ENCODE results near the gene ANAPC16. TPM values are rescaled to one million over a fixed set of nuclear protein-coding genes. Genes with fewer than 3 reads are reported as not detected.
"Not testable (repeated sequence)": the region's sequence is repeated elsewhere in the genome, so short reads cannot be mapped to it uniquely, and the experiment has no call there.

Gene ANAPC16
- total RNA-seq, 6 experiments from 2014 or later = 38.6 to 79.2 (median 51.3) TPM

DNA sequence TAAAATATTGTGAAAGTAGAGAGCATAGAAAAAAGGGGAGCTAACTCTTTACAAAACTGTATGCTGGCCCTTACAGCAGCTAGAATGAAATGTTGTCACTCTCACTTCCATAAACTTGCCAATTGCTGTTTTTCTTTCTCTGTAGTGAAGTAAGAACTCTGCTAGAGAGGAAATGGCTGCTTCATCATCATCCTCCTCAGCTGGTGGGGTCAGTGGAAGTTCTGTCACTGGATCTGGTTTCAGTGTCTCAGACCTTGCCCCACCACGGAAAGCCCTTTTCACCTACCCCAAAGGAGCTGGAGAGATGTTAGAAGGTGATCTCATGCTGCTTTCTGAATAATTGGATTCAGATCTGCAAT, 7.9 kb downstream of the ANAPC16 start:
- intact Hi-C loops (cut with DNase I) = loop anchor here in 1 of 2 donors (10.0 kb wide), 1 partner anchor 101 kb away; no protein-coding TSS in a partner anchor
- no peaks in the 10 kb centered on the region for H3K9me3 ChIP-seq
- H3K27ac ChIP-seq = peak overlapping the region; percentile 65 to 74 (median 71)
- no peak overlapping the region for H3K4me3 ChIP-seq
- H3K27me3 ChIP-seq = no peaks in the 10 kb centered on the region
- DNase-seq = no peak
- peaks cover 0 to 46% (median 9%) of the 10 kb centered on the region in 4 donors for H3K4me1 ChIP-seq
- WGBS (ENCODE audit: insufficient coverage, low coverage, low lambda C conversion rate, missing lambda C conversion rate) = 55% methylated on average over 1 of the region's 1 CpG
- TF ChIP-seq, protein P1, sequence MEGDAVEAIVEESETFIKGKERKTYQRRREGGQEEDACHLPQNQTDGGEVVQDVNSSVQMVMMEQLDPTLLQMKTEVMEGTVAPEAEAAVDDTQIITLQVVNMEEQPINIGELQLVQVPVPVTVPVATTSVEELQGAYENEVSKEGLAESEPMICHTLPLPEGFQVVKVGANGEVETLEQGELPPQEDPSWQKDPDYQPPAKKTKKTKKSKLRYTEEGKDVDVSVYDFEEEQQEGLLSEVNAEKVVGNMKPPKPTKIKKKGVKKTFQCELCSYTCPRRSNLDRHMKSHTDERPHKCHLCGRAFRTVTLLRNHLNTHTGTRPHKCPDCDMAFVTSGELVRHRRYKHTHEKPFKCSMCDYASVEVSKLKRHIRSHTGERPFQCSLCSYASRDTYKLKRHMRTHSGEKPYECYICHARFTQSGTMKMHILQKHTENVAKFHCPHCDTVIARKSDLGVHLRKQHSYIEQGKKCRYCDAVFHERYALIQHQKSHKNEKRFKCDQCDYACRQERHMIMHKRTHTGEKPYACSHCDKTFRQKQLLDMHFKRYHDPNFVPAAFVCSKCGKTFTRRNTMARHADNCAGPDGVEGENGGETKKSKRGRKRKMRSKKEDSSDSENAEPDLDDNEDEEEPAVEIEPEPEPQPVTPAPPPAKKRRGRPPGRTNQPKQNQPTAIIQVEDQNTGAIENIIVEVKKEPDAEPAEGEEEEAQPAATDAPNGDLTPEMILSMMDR (IDR thresholded peaks at IDR 0.05) = no peak
- TF ChIP-seq POLR2A (IDR thresholded peaks at IDR 0.05) = peak; percentile 22
- ATAC-seq = peak; percentile 29 to 56 (median 46)
- peaks cover 0 to 16% (median 4%) of the 10 kb centered on the region in 4 donors for H3K36me3 ChIP-seq

- H3K4me3 ChIP-seq, H3K27me3 ChIP-seq, H3K9me3 ChIP-seq, ATAC-seq: not testable (repeated sequence)
- WGBS (ENCODE audit: insufficient coverage, low coverage, low lambda C conversion rate, missing lambda C conversion rate) = 98% methylated on average over 4 of the region's 6 CpGs
- Histone ChIP-seq H3K27ac (peak overlapping the region; percentile 65 to 74 (median 71)), H3K36me3 (peaks cover 0 to 16% (median 4%) of the 10 kb centered on the region in 4 donors), H3K4me1 (peaks cover 0 to 51% (median 8%) of the 10 kb centered on the region in 4 donors)
- intact Hi-C loops (cut with DNase I) = loop anchor here in 1 of 2 donors (10.0 kb wide), 1 partner anchor 101 kb away; no protein-coding TSS in a partner anchor
- peak in 1 of 3 donors; percentile 16 for DNase-seq
These were observed 8.4 kb downstream of the ANAPC16 start for GRCh38 chr10:72224191-72224590.

DNA sequence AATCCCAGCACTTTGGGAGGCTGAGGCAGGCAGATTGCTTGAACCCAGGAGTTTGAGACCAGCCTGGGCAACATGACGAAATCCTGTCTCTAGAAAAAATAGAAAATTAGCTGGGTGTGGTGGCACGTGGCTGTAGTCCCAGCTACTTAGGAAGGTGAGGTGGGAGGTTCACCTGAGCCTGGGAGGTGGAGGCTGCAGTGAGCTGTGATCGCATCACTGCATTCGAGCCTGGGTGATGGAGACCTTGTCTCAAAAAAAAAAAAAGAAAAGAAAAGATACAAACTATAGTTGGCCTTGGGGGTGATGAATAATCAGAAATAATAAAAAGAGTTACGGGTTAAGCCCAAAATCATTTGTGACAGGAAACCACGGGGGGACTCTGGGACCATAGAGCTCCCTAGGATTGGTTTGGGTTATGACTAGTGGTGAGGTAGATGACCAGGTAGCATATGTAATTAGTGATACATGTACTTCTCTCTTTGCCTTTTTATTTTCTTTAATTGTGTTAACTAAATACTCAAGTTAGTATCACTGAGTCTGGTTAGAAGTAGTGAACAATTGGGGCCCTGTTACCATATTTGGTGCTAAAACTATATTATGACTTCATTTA, 10.7 kb downstream of the ANAPC16 start:
- Histone ChIP-seq H3K4me3 (no peak overlapping the region), H3K27me3 (no peaks in the 10 kb centered on the region), H3K27ac (peak overlapping the region in 1 of 3 donors; percentile 74), H3K4me1 (peaks cover 0 to 63% (median 13%) of the 10 kb centered on the region in 4 donors), H3K36me3 (peaks cover 0 to 17% (median 7%) of the 10 kb centered on the region in 4 donors), H3K9me3 (no peaks in the 10 kb centered on the region)
- intact Hi-C loops (cut with DNase I) = loop anchor here in 1 of 2 donors (10.0 kb wide), 1 partner anchor 98 kb away; no protein-coding TSS in a partner anchor
- DNase-seq (no peak), ATAC-seq (no peak)
- 91% methylated on average over 6 of the region's 6 CpGs for WGBS (ENCODE audit: insufficient coverage, low coverage, low lambda C conversion rate, missing lambda C conversion rate)
- TF ChIP-seq POLR2A (IDR thresholded peaks at IDR 0.05) = no peak
- TF ChIP-seq, protein P1 (IDR thresholded peaks at IDR 0.05) = no peak

- DNase-seq = no peak
- peaks cover 0 to 20% (median 10%) of the 10 kb centered on the region in 4 donors for H3K36me3 ChIP-seq
- TF ChIP-seq, protein P1 (IDR thresholded peaks at IDR 0.05) = no peak
- no peak for TF ChIP-seq POLR2A (IDR thresholded peaks at IDR 0.05)
- intact Hi-C loops (cut with DNase I) = loop anchor here in 1 of 2 donors (10.0 kb wide), 1 partner anchor 97 kb away; no protein-coding TSS in a partner anchor
- no peak for ATAC-seq
- H3K27me3 ChIP-seq = no peaks in the 10 kb centered on the region
- peak overlapping the region in 2 of 3 donors; percentile 82 to 87 for H3K27ac ChIP-seq
- H3K4me1 ChIP-seq = peaks cover 0 to 54% (median 13%) of the 10 kb centered on the region in 4 donors
- no peaks in the 10 kb centered on the region for H3K9me3 ChIP-seq
- no peak overlapping the region for H3K4me3 ChIP-seq
- 75% methylated on average over 5 of the region's 6 CpGs for WGBS (ENCODE audit: insufficient coverage, low coverage, low lambda C conversion rate, missing lambda C conversion rate)
These were observed 12.0 kb downstream of the ANAPC16 start for GRCh38 chr10:72227826-72228225.

DNA sequence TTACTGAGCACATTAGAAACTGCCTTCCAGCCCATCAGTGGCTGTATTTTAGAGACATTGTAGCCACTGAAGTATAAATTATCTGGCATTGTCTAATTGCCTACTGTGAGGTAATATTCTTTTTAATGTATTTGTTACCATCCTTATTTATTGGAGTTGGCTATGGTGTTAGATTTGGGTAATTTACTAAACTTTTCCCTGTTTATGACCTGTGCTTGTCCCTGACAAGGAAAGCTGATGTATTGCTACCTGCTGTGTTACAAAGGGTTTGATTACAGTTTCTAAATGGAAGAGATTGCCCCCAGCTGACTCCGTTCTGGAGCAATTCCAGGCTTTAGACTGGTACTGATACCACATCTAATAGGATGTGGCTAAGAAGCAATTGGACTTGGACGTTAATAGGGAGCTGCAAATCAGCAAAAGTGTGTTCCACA, 12.5 kb downstream of the ANAPC16 start:
- ATAC-seq (peak in 1 of 4 donors; percentile 13), DNase-seq (no peak)
- WGBS (ENCODE audit: insufficient coverage, low coverage, low lambda C conversion rate, missing lambda C conversion rate) = 31% methylated on average over 2 of the region's 2 CpGs
- peaks cover 3 to 25% (median 14%) of the 10 kb centered on the region in 4 donors for H3K36me3 ChIP-seq
- H3K4me3 ChIP-seq = no peak overlapping the region
- peak overlapping the region in 2 of 3 donors; percentile 82 to 87 for H3K27ac ChIP-seq
- TF ChIP-seq POLR2A (IDR thresholded peaks at IDR 0.05) = no peak
- TF ChIP-seq, protein P1 (IDR thresholded peaks at IDR 0.05) = no peak
- peaks cover 0 to 49% (median 11%) of the 10 kb centered on the region in 4 donors for H3K4me1 ChIP-seq
- H3K27me3 ChIP-seq = no peaks in the 10 kb centered on the region
- intact Hi-C loops (cut with DNase I) = loop anchor here in 1 of 2 donors (10.0 kb wide), 1 partner anchor 96 kb away; no protein-coding TSS in a partner anchor
- H3K9me3 ChIP-seq = no peaks in the 10 kb centered on the region
